ENCODE measurements around the gene SLC35E2B.
A peak's percentile ranks its signal among the peaks of the same experiment; 100 is the strongest.

The SLC35E2B gene

DNA sequence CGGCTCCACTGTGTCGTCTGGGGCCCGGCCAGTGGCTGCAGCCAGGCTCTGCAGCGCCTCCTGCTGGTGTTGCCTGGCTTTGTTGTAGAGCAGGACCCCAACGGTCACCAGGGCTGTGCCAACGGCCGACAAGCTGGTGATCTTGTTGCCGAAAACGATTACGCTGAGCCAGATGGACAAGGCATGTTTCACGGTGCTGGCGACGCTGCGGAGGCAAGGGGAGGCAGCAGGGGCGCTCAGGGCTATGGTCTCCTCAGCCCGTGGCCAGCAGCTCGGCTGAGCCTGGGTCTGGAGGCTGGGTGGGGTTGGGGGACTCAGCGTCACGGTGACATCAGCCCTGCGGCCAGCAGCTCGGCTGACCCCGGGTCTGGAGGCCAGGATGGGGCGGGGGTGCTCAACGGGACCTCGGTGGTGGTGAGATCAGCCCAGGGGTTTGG, 26.8 kb downstream of the SLC35E2B start:
- TF ChIP-seq, protein P1, sequence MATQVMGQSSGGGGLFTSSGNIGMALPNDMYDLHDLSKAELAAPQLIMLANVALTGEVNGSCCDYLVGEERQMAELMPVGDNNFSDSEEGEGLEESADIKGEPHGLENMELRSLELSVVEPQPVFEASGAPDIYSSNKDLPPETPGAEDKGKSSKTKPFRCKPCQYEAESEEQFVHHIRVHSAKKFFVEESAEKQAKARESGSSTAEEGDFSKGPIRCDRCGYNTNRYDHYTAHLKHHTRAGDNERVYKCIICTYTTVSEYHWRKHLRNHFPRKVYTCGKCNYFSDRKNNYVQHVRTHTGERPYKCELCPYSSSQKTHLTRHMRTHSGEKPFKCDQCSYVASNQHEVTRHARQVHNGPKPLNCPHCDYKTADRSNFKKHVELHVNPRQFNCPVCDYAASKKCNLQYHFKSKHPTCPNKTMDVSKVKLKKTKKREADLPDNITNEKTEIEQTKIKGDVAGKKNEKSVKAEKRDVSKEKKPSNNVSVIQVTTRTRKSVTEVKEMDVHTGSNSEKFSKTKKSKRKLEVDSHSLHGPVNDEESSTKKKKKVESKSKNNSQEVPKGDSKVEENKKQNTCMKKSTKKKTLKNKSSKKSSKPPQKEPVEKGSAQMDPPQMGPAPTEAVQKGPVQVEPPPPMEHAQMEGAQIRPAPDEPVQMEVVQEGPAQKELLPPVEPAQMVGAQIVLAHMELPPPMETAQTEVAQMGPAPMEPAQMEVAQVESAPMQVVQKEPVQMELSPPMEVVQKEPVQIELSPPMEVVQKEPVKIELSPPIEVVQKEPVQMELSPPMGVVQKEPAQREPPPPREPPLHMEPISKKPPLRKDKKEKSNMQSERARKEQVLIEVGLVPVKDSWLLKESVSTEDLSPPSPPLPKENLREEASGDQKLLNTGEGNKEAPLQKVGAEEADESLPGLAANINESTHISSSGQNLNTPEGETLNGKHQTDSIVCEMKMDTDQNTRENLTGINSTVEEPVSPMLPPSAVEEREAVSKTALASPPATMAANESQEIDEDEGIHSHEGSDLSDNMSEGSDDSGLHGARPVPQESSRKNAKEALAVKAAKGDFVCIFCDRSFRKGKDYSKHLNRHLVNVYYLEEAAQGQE (IDR thresholded peaks at IDR 0.05; ENCODE audit: insufficient read depth in 1 of 2, low read depth in 2 of 2, low read length in 2 of 2), result no peak
- TF ChIP-seq TAF1 (IDR thresholded peaks at IDR 0.05; ENCODE audit: borderline replicate concordance, insufficient read depth, low read length) (no peak), FOXP2 (optimal IDR thresholded peaks at IDR 0.05; ENCODE audit: borderline replicate concordance, extremely low read depth, extremely low read length, insufficient read depth) (no peak), SIN3A (IDR thresholded peaks at IDR 0.05; ENCODE audit: borderline replicate concordance, insufficient read depth, low read length) (no peak), POLR2AphosphoS5 (IDR thresholded peaks at IDR 0.05; ENCODE audit: low read depth, low read length) (no peak)

DNA sequence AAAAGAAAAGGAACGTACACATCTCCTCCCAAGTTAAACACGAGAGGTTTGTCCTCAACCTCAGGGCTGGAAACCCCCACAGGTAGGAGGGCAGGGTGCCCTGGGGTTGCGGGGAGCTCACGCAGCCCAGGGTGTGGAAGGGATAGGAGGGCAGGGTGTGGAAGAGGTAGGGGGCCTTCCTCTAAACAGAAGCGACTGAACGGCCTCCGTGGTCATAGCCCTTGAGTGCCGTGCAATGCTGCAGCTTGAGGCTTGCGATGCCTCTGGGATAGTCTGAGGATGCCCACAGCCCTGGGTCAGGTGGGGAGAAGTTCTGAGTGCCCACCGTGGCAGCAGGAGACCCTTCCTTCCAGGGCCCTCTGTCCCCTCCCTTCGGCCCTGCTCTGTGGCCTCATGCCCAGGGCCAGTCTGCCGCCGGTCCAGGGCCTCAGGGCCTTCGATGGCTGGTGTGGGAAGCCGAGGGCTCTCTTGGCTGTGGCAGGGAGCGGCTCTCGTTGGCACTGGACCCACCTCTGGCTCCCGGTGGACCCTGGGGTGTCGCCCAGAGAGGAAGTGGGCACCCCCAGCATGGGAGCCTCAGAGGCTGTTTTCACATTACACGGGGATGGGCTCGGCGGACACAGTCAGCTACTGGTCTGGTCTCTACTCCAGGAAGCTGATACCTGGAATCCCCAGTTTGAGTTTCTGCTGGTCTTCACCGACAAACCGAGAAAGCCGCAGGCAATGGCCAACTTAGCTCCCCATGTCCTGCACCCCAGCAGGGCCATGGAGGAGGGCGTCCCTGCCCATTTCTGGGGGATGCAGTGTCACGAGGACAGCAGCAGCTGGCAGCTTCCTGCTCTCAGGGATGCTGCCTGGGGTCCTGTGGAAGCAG, 27.4 kb downstream of the SLC35E2B start:
- no peak for TF ChIP-seq SIN3A (IDR thresholded peaks at IDR 0.05; ENCODE audit: borderline replicate concordance, insufficient read depth, low read length)
- TF ChIP-seq, protein P1 (IDR thresholded peaks at IDR 0.05; ENCODE audit: insufficient read depth in 1 of 2, low read depth in 2 of 2, low read length in 2 of 2), result no peak

DNA sequence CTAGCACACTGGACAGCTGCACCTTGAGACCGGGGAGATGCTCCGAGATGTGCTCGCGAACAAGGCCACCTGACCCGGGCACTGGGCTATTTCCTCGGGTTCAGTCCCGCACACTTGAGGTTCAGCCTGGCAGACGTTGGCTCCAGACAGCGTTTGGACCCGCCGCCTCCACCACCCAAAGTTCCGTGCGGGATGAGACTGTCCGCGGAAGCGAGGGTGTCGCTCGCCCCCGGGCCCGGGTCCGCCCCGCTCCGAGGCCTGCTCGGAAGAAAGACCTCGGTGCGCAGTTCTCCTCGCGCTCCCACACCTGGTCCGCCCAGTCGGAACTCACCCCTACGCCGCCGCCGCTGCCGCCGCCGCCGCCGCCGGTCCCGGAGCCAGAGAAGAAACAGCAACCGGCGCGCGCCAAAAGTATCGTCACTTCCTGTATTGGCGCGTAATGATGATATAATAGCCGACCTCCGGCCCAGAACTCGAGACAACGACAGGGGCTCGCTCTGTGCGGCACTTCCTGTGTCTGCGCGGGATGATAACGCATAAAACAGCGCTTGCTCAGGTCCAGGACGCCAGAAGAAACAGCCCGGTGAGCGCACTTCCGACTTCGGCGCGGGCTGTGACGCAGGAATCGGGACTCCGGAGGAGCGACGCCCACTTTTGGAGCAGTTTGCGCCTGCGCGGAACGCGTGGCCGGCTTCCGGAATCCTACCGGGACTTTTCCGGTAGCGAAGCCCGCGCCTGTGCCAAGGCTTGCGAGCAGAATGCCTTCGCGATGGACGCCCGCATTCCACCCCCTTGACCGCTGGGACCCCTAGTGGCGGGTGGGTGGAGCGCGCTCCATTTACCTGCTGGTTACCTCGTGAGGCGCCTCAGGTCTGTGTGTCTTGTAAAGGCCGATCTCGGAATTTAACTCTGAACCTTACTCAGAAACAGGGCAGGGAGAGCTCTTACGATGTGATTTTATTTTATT, 33.7 kb downstream of the SLC35E2B start, which contains the start of gene CDK11B:
TSS of gene CDK11B (minus strand) at position 422 of the 967 bp plus-strand sequence. CDS start 1,519 bp downstream, outside the sequence.
- TF ChIP-seq POLR2AphosphoS5 (IDR thresholded peaks at IDR 0.05; ENCODE audit: low read depth, low read length), result peak; percentile 26; the same call in 1 of the 2 replicates

DNA sequence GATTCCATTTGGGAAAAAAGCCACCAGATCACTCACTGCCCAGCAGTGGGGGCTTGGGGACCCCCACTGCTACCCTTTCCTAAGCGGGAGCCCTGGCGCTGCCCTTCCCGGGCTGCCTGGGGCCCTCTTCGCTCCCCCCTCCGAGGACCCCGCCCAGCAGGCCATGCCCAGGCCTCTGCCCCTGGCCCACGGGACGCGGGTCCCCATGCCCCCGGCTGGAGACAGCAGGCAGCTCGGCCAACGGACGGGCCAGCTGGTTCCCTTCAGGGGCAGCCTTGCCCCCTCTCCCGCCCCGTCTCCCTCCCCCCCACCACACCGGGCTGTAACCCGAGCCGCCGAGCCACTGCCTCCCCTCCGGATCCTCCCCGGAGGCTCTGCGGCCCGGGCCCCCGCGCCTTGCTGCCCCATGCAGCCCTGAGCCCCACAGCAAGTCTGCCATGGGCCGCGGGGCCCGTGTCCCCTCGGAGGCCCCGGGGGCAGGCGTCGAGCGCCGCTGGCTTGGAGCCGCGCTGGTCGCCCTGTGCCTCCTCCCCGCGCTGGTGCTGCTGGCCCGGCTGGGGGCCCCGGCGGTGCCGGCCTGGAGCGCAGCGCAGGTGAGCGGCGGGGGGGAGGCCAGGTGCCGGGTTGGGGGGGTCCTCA, 60.7 kb downstream of the SLC35E2B start, which contains the start of gene MMP23B:
TSS of gene MMP23B (plus strand) at position 392 of the 639 bp plus-strand sequence. CDS start at position 438, 46 bp downstream.
- TF ChIP-seq, protein P1 (IDR thresholded peaks at IDR 0.05; ENCODE audit: insufficient read depth in 1 of 2, low read depth in 2 of 2, low read length in 2 of 2), result no peak
- TF ChIP-seq SIN3A (IDR thresholded peaks at IDR 0.05; ENCODE audit: borderline replicate concordance, insufficient read depth, low read length) (no peak), POLR2AphosphoS5 (IDR thresholded peaks at IDR 0.05; ENCODE audit: low read depth, low read length) (no peak), TAF1 (IDR thresholded peaks at IDR 0.05; ENCODE audit: borderline replicate concordance, insufficient read depth, low read length) (no peak)
